Measurements from ENCODE around the gene WDR49.

DNA sequence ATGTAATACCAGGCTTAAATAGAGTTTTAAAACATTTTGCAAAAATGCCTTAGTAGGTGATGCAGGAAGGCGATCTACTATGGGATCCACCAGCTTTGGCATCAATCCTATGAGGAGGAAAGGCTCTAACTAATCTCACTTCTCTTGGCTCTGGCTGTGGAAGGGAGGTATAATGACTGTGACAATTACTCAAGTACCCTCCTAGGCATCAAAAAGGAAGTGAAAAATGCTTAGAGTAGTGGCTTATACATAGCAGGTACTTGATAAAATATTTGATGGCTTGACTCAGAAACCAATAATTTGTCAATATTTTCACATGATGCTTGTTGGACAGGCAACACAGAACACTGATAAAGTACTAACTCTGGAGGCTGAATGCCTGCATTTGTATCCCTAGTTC lies 145.8 kb downstream of the WDR49 start:
- TF ChIP-seq ZNF768 (tag by site-specific recombination; IDR thresholded peaks at IDR 0.05) (no peak), TCF7L2 (IDR thresholded peaks at IDR 0.05; ENCODE audit: borderline replicate concordance, low read depth, low read length) (no peak), ZNF404 (tag by site-specific recombination; IDR thresholded peaks at IDR 0.05) (no peak), YY1 (tag by site-specific recombination; IDR thresholded peaks at IDR 0.05) (no peak), HOXA7 (CRISPR knock-in tag; IDR thresholded peaks at IDR 0.05; ENCODE audit: borderline replicate concordance) (no peak), ZNF157 (tag by site-specific recombination; IDR thresholded peaks at IDR 0.05) (no peak), ZSCAN5A (tag by site-specific recombination; IDR thresholded peaks at IDR 0.05) (no peak), PRDM1 (tag by site-specific recombination; IDR thresholded peaks at IDR 0.05) (no peak), ZNF175 (tag by site-specific recombination; IDR thresholded peaks at IDR 0.05) (no peak), ZNF777 (tag by site-specific recombination; IDR thresholded peaks at IDR 0.05; ENCODE audit: borderline replicate concordance) (no peak)
- TF ChIP-seq, protein P1, sequence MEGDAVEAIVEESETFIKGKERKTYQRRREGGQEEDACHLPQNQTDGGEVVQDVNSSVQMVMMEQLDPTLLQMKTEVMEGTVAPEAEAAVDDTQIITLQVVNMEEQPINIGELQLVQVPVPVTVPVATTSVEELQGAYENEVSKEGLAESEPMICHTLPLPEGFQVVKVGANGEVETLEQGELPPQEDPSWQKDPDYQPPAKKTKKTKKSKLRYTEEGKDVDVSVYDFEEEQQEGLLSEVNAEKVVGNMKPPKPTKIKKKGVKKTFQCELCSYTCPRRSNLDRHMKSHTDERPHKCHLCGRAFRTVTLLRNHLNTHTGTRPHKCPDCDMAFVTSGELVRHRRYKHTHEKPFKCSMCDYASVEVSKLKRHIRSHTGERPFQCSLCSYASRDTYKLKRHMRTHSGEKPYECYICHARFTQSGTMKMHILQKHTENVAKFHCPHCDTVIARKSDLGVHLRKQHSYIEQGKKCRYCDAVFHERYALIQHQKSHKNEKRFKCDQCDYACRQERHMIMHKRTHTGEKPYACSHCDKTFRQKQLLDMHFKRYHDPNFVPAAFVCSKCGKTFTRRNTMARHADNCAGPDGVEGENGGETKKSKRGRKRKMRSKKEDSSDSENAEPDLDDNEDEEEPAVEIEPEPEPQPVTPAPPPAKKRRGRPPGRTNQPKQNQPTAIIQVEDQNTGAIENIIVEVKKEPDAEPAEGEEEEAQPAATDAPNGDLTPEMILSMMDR (tag by site-specific recombination; IDR thresholded peaks at IDR 0.05), result no peak

Measured in HEK293 (cell line).